Naive B cell (primary cell): ENCODE data around the gene DDAH1. TPM values are rescaled to one million over a fixed set of nuclear protein-coding genes. Genes with fewer than 3 reads are reported as not detected.
A peak's percentile ranks its signal among the peaks of the same experiment; 100 is the strongest.

Experiments used
- ATAC-seq, 2 donors: fragments of 150-1000 bp; cut with Tn5 transposase; 2 replicates each; pipeline ENCODE4 v1.10.0; 2021; ENCODE audit warnings: low read depth in 2 of 2, mild to moderate bottlenecking in 2 of 2, moderate library complexity in 2 of 2
- DNase-seq: peaks from one replicate; pipeline ENCODE4 v3.0.0; 2022
- H3K27ac Mint-ChIP-seq, 6 donors: one replicate each; pipeline ENCODE4 v1.8.0; 2020 to 2022; ENCODE audit warnings: mild to moderate bottlenecking in 6 of 6, mixed read lengths in 6 of 6, moderate library complexity in 5 of 6, inconsistent platforms in 2 of 6
- H3K27me3 Mint-ChIP-seq, 3 donors: one replicate each; pipeline ENCODE4 v1.8.0; 2021 to 2022; ENCODE audit warnings: mixed read lengths in 3 of 3, mild to moderate bottlenecking in 1 of 3
- H3K36me3 Mint-ChIP-seq, 2 donors: one replicate each; pipeline ENCODE4 v1.8.0; 2020 to 2022; ENCODE audit warnings: mixed read lengths in 2 of 2, inconsistent platforms in 1 of 2, mild to moderate bottlenecking in 1 of 2
- H3K4me1 Mint-ChIP-seq, 3 donors: one replicate each; pipeline ENCODE4 v1.8.0; 2020 to 2022; ENCODE audit warnings: mixed read lengths in 3 of 3, inconsistent platforms in 1 of 3, mild to moderate bottlenecking in 1 of 3, moderate library complexity in 1 of 3
- H3K4me3 Mint-ChIP-seq, 8 donors: one replicate each; pipeline ENCODE4 v1.8.0; 2020 to 2022; ENCODE audit warnings: mild to moderate bottlenecking in 8 of 8, mixed read lengths in 8 of 8, moderate library complexity in 8 of 8, inconsistent platforms in 2 of 8
- H3K9me3 Mint-ChIP-seq, 7 donors: one replicate each; pipeline ENCODE4 v1.8.0; 2020 to 2022; ENCODE audit warnings: mixed read lengths in 7 of 7, mild to moderate bottlenecking in 5 of 7, inconsistent platforms in 2 of 7, moderate library complexity in 1 of 7
- polyA plus RNA-seq, 6 donors: library from polyadenylated mRNA; unstranded; fragments of 300-500 nt; fragmentation: Illumina TruSeq; gene quantifications; one replicate each; pipeline ENCODE4 v1.2.3, GENCODE V29; 2021; ENCODE audit warnings: low read depth in 6 of 6

The DDAH1 gene
- polyA plus RNA-seq, 6 donors from 2014 or later, result 0.07 to 0.40 (median 0.18) TPM; not detected in 2

- Mint-ChIP-seq H3K4me1 (no peaks in the 10 kb centered on the region), H3K36me3 (peaks cover 15 to 17% of the 10 kb centered on the region in 2 donors), H3K27me3 (peaks cover 0 to 6% (median 0%) of the 10 kb centered on the region in 3 donors), H3K9me3 (peaks cover 0 to 5% (median 0%) of the 10 kb centered on the region in 7 donors), H3K27ac (no peak overlapping the region), H3K4me3 (no peak overlapping the region)
- DNase-seq (no peak), ATAC-seq (no peak)
These were observed 16.6 kb downstream of the DDAH1 start for GRCh38 chr1:85448358-85448757.

GRCh38 chr1:85447006-85447943, 17.7 kb downstream of the DDAH1 start:
- no peak overlapping the region for H3K4me3 Mint-ChIP-seq
- H3K36me3 Mint-ChIP-seq, result peaks cover 15 to 17% of the 10 kb centered on the region in 2 donors
- H3K27me3 Mint-ChIP-seq, result peaks cover 0 to 6% (median 0%) of the 10 kb centered on the region in 3 donors
- H3K27ac Mint-ChIP-seq, result no peak overlapping the region
- no peak for DNase-seq
- no peaks in the 10 kb centered on the region for H3K4me1 Mint-ChIP-seq
- ATAC-seq, result no peak
- peaks cover 0 to 7% (median 4%) of the 10 kb centered on the region in 7 donors for H3K9me3 Mint-ChIP-seq

- H3K4me1 Mint-ChIP-seq, result no peaks in the 10 kb centered on the region
- H3K4me3 Mint-ChIP-seq, result no peak overlapping the region
- peaks cover 15 to 24% of the 10 kb centered on the region in 2 donors for H3K36me3 Mint-ChIP-seq
- peaks cover 0 to 6% (median 0%) of the 10 kb centered on the region in 3 donors for H3K27me3 Mint-ChIP-seq
- DNase-seq (no peak), ATAC-seq (no peak)
- H3K27ac Mint-ChIP-seq, result no peak overlapping the region
- peaks cover 0 to 11% (median 4%) of the 10 kb centered on the region in 7 donors for H3K9me3 Mint-ChIP-seq
These were observed 19.1 kb downstream of the DDAH1 start for GRCh38 chr1:85445906-85446305.

GRCh38 chr1:85444381-85444780, 20.6 kb downstream of the DDAH1 start:
- DNase-seq, result no peak
- Mint-ChIP-seq H3K27ac (no peak overlapping the region), H3K27me3 (peaks cover 0 to 3% (median 0%) of the 10 kb centered on the region in 3 donors), H3K36me3 (peaks cover 15 to 24% of the 10 kb centered on the region in 2 donors), H3K4me3 (no peak overlapping the region), H3K4me1 (no peaks in the 10 kb centered on the region), H3K9me3 (peaks cover 0 to 12% (median 2%) of the 10 kb centered on the region in 7 donors)
- no peak for ATAC-seq

GRCh38 chr1:85440612-85441011, 24.3 kb downstream of the DDAH1 start:
- H3K4me3 Mint-ChIP-seq, result no peak overlapping the region
- H3K27ac Mint-ChIP-seq, result peak overlapping the region in 1 of 6 donors; percentile 17
- ATAC-seq (no peak), DNase-seq (no peak)
- no peaks in the 10 kb centered on the region for H3K4me1 Mint-ChIP-seq
- peaks cover 0 to 12% (median 0%) of the 10 kb centered on the region in 7 donors for H3K9me3 Mint-ChIP-seq
- no peaks in the 10 kb centered on the region for H3K27me3 Mint-ChIP-seq
- H3K36me3 Mint-ChIP-seq, result peaks cover 6 to 18% of the 10 kb centered on the region in 2 donors

- Mint-ChIP-seq H3K27ac (no peak overlapping the region), H3K36me3 (peaks cover 6 to 7% of the 10 kb centered on the region in 2 donors), H3K27me3 (no peaks in the 10 kb centered on the region), H3K4me1 (no peaks in the 10 kb centered on the region), H3K4me3 (no peak overlapping the region), H3K9me3 (peaks cover 0 to 11% (median 0%) of the 10 kb centered on the region in 7 donors)
- DNase-seq, result no peak
- no peak for ATAC-seq
These were observed 26.6 kb downstream of the DDAH1 start for GRCh38 chr1:85438353-85438752.

GRCh38 chr1:85437139-85437538, 27.8 kb downstream of the DDAH1 start:
- ATAC-seq (no peak), DNase-seq (no peak)
- H3K27me3 Mint-ChIP-seq, result no peaks in the 10 kb centered on the region

GRCh38 chr1:85433096-85433495, 31.9 kb downstream of the DDAH1 start:
- peaks cover 7 to 13% (median 8%) of the 10 kb centered on the region in 3 donors for H3K4me1 Mint-ChIP-seq
- H3K27ac Mint-ChIP-seq, result no peak overlapping the region
- H3K27me3 Mint-ChIP-seq, result no peaks in the 10 kb centered on the region
- H3K36me3 Mint-ChIP-seq, result peaks cover 3 to 6% of the 10 kb centered on the region in 2 donors
- ATAC-seq (no peak), DNase-seq (no peak)
- peaks cover 2 to 9% (median 5%) of the 10 kb centered on the region in 7 donors for H3K9me3 Mint-ChIP-seq
- H3K4me3 Mint-ChIP-seq, result no peak overlapping the region

More at GRCh38 chr1:85437139-85437538, 27.8 kb downstream of the DDAH1 start:
- Mint-ChIP-seq H3K27ac (no peak overlapping the region), H3K9me3 (peaks cover 0 to 6% (median 0%) of the 10 kb centered on the region in 7 donors), H3K36me3 (peaks cover 6 to 7% of the 10 kb centered on the region in 2 donors), H3K4me1 (no peaks in the 10 kb centered on the region), H3K4me3 (no peak overlapping the region)

GRCh38 chr1:85428471-85429089, 36.4 kb downstream of the DDAH1 start:
- Mint-ChIP-seq H3K4me1 (peaks cover 11 to 20% (median 12%) of the 10 kb centered on the region in 3 donors), H3K9me3 (peaks cover 3 to 12% (median 5%) of the 10 kb centered on the region in 7 donors), H3K27me3 (no peaks in the 10 kb centered on the region), H3K4me3 (peak overlapping the region in 1 of 8 donors; percentile 67), H3K27ac (no peak overlapping the region), H3K36me3 (peaks cover 0 to 3% of the 10 kb centered on the region in 2 donors)
- ATAC-seq, result peak in 1 of 2 donors; percentile 41
- no peak for DNase-seq

- Mint-ChIP-seq H3K4me3 (peak overlapping the region in 1 of 8 donors; percentile 67), H3K27me3 (peaks cover 0 to 4% (median 0%) of the 10 kb centered on the region in 3 donors), H3K36me3 (peaks cover 0 to 3% of the 10 kb centered on the region in 2 donors), H3K27ac (peak overlapping the region in 1 of 6 donors; percentile 3), H3K9me3 (peaks cover 3 to 12% (median 5%) of the 10 kb centered on the region in 7 donors), H3K4me1 (peaks cover 11 to 20% (median 12%) of the 10 kb centered on the region in 3 donors)
- ATAC-seq (no peak), DNase-seq (no peak)
These were observed 37.1 kb downstream of the DDAH1 start for GRCh38 chr1:85427849-85428248.

GRCh38 chr1:85427331-85427730, 37.6 kb downstream of the DDAH1 start:
- H3K27ac Mint-ChIP-seq, result no peak overlapping the region
- no peak for DNase-seq
- H3K4me1 Mint-ChIP-seq, result peaks cover 11 to 20% (median 12%) of the 10 kb centered on the region in 3 donors
- H3K36me3 Mint-ChIP-seq, result peaks cover 0 to 3% of the 10 kb centered on the region in 2 donors
- H3K9me3 Mint-ChIP-seq, result peaks cover 3 to 12% (median 5%) of the 10 kb centered on the region in 7 donors
- no peak for ATAC-seq
- H3K27me3 Mint-ChIP-seq, result peaks cover 0 to 7% (median 0%) of the 10 kb centered on the region in 3 donors
- H3K4me3 Mint-ChIP-seq, result no peak overlapping the region

- Mint-ChIP-seq H3K36me3 (peaks cover 18 to 21% of the 10 kb centered on the region in 2 donors), H3K27me3 (peaks cover 0 to 7% (median 0%) of the 10 kb centered on the region in 3 donors), H3K4me1 (no peaks in the 10 kb centered on the region), H3K27ac (no peak overlapping the region), H3K9me3 (peaks cover 3 to 22% (median 18%) of the 10 kb centered on the region in 7 donors), H3K4me3 (no peak overlapping the region)
- DNase-seq (no peak), ATAC-seq (no peak)
These were observed 43.8 kb downstream of the DDAH1 start for GRCh38 chr1:85421179-85421578.

- peaks cover 0 to 7% (median 0%) of the 10 kb centered on the region in 3 donors for H3K27me3 Mint-ChIP-seq
- H3K4me1 Mint-ChIP-seq, result no peaks in the 10 kb centered on the region
- peaks cover 18 to 26% of the 10 kb centered on the region in 2 donors for H3K36me3 Mint-ChIP-seq
- DNase-seq (no peak), ATAC-seq (no peak)
- peaks cover 3 to 22% (median 18%) of the 10 kb centered on the region in 7 donors for H3K9me3 Mint-ChIP-seq
- no peak overlapping the region for H3K27ac Mint-ChIP-seq
- no peak overlapping the region for H3K4me3 Mint-ChIP-seq
These were observed 44.8 kb downstream of the DDAH1 start for GRCh38 chr1:85420199-85420598.
